Measurements from ENCODE around the gene ANGPTL7.

GRCh38 chr1:11158291-11158690, 30.9 kb upstream of the ANGPTL7 start:
- no peak for TF ChIP-seq EP300 (IDR thresholded peaks at IDR 0.05)
- TF ChIP-seq, protein P1, sequence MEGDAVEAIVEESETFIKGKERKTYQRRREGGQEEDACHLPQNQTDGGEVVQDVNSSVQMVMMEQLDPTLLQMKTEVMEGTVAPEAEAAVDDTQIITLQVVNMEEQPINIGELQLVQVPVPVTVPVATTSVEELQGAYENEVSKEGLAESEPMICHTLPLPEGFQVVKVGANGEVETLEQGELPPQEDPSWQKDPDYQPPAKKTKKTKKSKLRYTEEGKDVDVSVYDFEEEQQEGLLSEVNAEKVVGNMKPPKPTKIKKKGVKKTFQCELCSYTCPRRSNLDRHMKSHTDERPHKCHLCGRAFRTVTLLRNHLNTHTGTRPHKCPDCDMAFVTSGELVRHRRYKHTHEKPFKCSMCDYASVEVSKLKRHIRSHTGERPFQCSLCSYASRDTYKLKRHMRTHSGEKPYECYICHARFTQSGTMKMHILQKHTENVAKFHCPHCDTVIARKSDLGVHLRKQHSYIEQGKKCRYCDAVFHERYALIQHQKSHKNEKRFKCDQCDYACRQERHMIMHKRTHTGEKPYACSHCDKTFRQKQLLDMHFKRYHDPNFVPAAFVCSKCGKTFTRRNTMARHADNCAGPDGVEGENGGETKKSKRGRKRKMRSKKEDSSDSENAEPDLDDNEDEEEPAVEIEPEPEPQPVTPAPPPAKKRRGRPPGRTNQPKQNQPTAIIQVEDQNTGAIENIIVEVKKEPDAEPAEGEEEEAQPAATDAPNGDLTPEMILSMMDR (IDR thresholded peaks at IDR 0.05), result no peak
- no peak for TF ChIP-seq POLR2AphosphoS5 (IDR thresholded peaks at IDR 0.05)

All from gastroesophageal sphincter (tissue), 3 donors.